Retina (tissue), 1 donor: ENCODE measurements around the gene RBMS3.
"Not testable (repeated sequence)": the region's sequence is repeated elsewhere in the genome, so short reads cannot be mapped to it uniquely, and the experiment has no call there.

Experiments used
- DNase-seq: peaks from one replicate; pipeline ENCODE4 v3.0.0-alpha.2; 2016

Gene RBMS3

GRCh38 chr3:29313981-29314726 is 33.3 kb downstream of the RBMS3 start:
- DNase-seq = no peak

GRCh38 chr3:29314727-29315088 is 33.8 kb downstream of the RBMS3 start:
- DNase-seq = no peak

- no peak for DNase-seq
Measured at GRCh38 chr3:29317659-29318173, 36.8 kb downstream of the RBMS3 start.

GRCh38 chr3:29318251-29318650 is 37.4 kb downstream of the RBMS3 start:
- no peak for DNase-seq

- no peak for DNase-seq
Measured at GRCh38 chr3:29319262-29319661, 38.4 kb downstream of the RBMS3 start.

- no peak for DNase-seq
Measured at GRCh38 chr3:29319798-29320197, 38.9 kb downstream of the RBMS3 start.

GRCh38 chr3:29322586-29322985 is 41.7 kb downstream of the RBMS3 start:
- DNase-seq = no peak

- no peak for DNase-seq
Measured at GRCh38 chr3:29324180-29324651, 43.3 kb downstream of the RBMS3 start.

GRCh38 chr3:29326540-29326939 is 45.7 kb downstream of the RBMS3 start:
- DNase-seq = not testable (repeated sequence)

- no peak for DNase-seq
Measured at GRCh38 chr3:29329986-29330890, 49.4 kb downstream of the RBMS3 start.

GRCh38 chr3:29331035-29331434 is 50.2 kb downstream of the RBMS3 start:
- DNase-seq = no peak

- no peak for DNase-seq
Measured at GRCh38 chr3:29331456-29332194, 50.8 kb downstream of the RBMS3 start.

- DNase-seq = no peak
Measured at GRCh38 chr3:29332195-29332637, 51.3 kb downstream of the RBMS3 start.

- DNase-seq = no peak
Measured at GRCh38 chr3:29333576-29333975, 52.7 kb downstream of the RBMS3 start.

- no peak for DNase-seq
Measured at GRCh38 chr3:29334706-29335105, 53.8 kb downstream of the RBMS3 start.

GRCh38 chr3:29335438-29335837 is 54.6 kb downstream of the RBMS3 start:
- peak; percentile 32 for DNase-seq

GRCh38 chr3:29335943-29336342 is 55.1 kb downstream of the RBMS3 start:
- DNase-seq = no peak

GRCh38 chr3:29337565-29337964 is 56.7 kb downstream of the RBMS3 start:
- no peak for DNase-seq

- DNase-seq = no peak
Measured at GRCh38 chr3:29338377-29338776, 57.5 kb downstream of the RBMS3 start.

GRCh38 chr3:29339016-29339833 is 58.4 kb downstream of the RBMS3 start:
- no peak for DNase-seq

GRCh38 chr3:29344154-29344553 is 63.3 kb downstream of the RBMS3 start:
- no peak for DNase-seq

- no peak for DNase-seq
Measured at GRCh38 chr3:29344935-29345334, 64.1 kb downstream of the RBMS3 start.
